Midbrain (tissue), 1 donor: ENCODE data around the gene GRM5.
"Not testable (repeated sequence)": the region's sequence is repeated elsewhere in the genome, so short reads cannot be mapped to it uniquely, and the experiment has no call there.

Source experiments
- DNase-seq: peaks from one replicate; lab custom pipeline; 2025; lab: John Stamatoyannopoulos, UW

GRM5 gene

GRCh38 chr11:88537613-88538012, 528.2 kb downstream of the GRM5 start:
- DNase-seq: no peak

GRCh38 chr11:88536616-88537265, 529.0 kb downstream of the GRM5 start:
- no peak for DNase-seq

- no peak for DNase-seq
Measured at GRCh38 chr11:88535916-88536547, 529.8 kb downstream of the GRM5 start.

GRCh38 chr11:88535266-88535665, 530.5 kb downstream of the GRM5 start:
- no peak for DNase-seq

- not testable (repeated sequence) for DNase-seq
Measured at GRCh38 chr11:88534706-88535105, 531.1 kb downstream of the GRM5 start.

GRCh38 chr11:88534185-88534584, 531.6 kb downstream of the GRM5 start:
- no peak for DNase-seq

GRCh38 chr11:88533001-88533400, 532.8 kb downstream of the GRM5 start:
- no peak for DNase-seq

GRCh38 chr11:88531831-88532230, 534.0 kb downstream of the GRM5 start:
- DNase-seq: no peak

- DNase-seq: no peak
Measured at GRCh38 chr11:88529426-88529825, 536.4 kb downstream of the GRM5 start.

- DNase-seq: no peak
Measured at GRCh38 chr11:88523386-88524071, 542.3 kb downstream of the GRM5 start.

GRCh38 chr11:88522624-88523385, 543.0 kb downstream of the GRM5 start:
- DNase-seq: no peak

GRCh38 chr11:88521799-88522201, 544.0 kb downstream of the GRM5 start:
- DNase-seq: no peak

- no peak for DNase-seq
Measured at GRCh38 chr11:88521399-88521798, 544.4 kb downstream of the GRM5 start.

GRCh38 chr11:88520391-88520790, 545.4 kb downstream of the GRM5 start:
- no peak for DNase-seq

- DNase-seq: no peak
Measured at GRCh38 chr11:88515002-88515401, 550.8 kb downstream of the GRM5 start.

- DNase-seq: no peak
Measured at GRCh38 chr11:88511006-88511405, 554.8 kb downstream of the GRM5 start.

GRCh38 chr11:88508759-88509581, 556.8 kb downstream of the GRM5 start:
- DNase-seq: no peak

GRCh38 chr11:88508418-88508758, 557.4 kb downstream of the GRM5 start:
- no peak for DNase-seq

- DNase-seq: no peak
Measured at GRCh38 chr11:88507771-88508417, 557.9 kb downstream of the GRM5 start.

GRCh38 chr11:88501541-88501940, 564.2 kb downstream of the GRM5 start:
- no peak for DNase-seq

GRCh38 chr11:88495836-88496235, 569.9 kb downstream of the GRM5 start:
- DNase-seq: no peak
